SK-N-MC (cell line): ENCODE measurements around the gene FGF12.

ENCODE experiments used
- DNase-seq: peaks from one replicate; pipeline ENCODE4 v3.0.0-alpha.2; 2011; ENCODE audit warnings: low read depth, low spot score
- H3K27ac ChIP-seq: fragments of 200-600 bp; sonication (generic); 2 replicates; pipeline ENCODE4 v1.5.1; 2016; ENCODE audit warnings: mixed run types
- H3K36me3 ChIP-seq: fragments of 200-600 bp; sonication (generic); 2 replicates; pipeline ENCODE4 v1.6.1; 2017; ENCODE audit warnings: antibody characterized with exemption, low read length, mixed read lengths; ENCODE audit not compliant: insufficient read depth
- H3K4me3 ChIP-seq: fragments of 200-600 bp; sonication (generic); 2 replicates; pipeline ENCODE4 v1.5.1; 2016
- H3K9ac ChIP-seq: fragments of 200-600 bp; sonication (generic); 2 replicates; pipeline ENCODE4 v1.8.0; 2017; ENCODE audit warnings: mixed run types, mixed read lengths; ENCODE audit not compliant: insufficient read length
- H3K9me3 ChIP-seq: fragments of 200-600 bp; sonication (generic); 2 replicates; pipeline ENCODE4 v1.6.1; 2017; ENCODE audit warnings: low read depth, mild to moderate bottlenecking, antibody characterized with exemption, low read length, moderate library complexity, mixed read lengths
- EZH2 ChIP-seq: fragments of 200-600 bp; sonication (generic); IDR thresholded peaks from one replicate; pipeline ENCODE4 v1.6.1; 2017; ENCODE audit warnings: antibody characterized with exemption
- FOXP2 ChIP-seq: optimal IDR thresholded peaks from 2 replicates; pipeline ENCODE3; 2011; ENCODE audit warnings: mild to moderate bottlenecking, moderate library complexity; ENCODE audit not compliant: insufficient read depth; ENCODE audit errors: extremely low read length, control extremely low read depth
- POLR2AphosphoS5 ChIP-seq: IDR thresholded peaks from 2 replicates; pipeline ENCODE4 v1.6.1; 2012; ENCODE audit warnings: mild to moderate bottlenecking, low read depth, low read length, borderline replicate concordance

The FGF12 gene

GRCh38 chr3:192122832-192123594, 604.3 kb downstream of the FGF12 start:
- Histone ChIP-seq H3K27ac (no peak overlapping the region), H3K36me3 (no peaks in the 10 kb centered on the region), H3K4me3 (no peak overlapping the region), H3K9me3 (no peaks in the 10 kb centered on the region), H3K9ac (no peak overlapping the region)
- TF ChIP-seq POLR2AphosphoS5 (no peak), FOXP2 (no peak), EZH2 (no peak)
- DNase-seq, result no peak

- Histone ChIP-seq H3K27ac (no peak overlapping the region), H3K4me3 (no peak overlapping the region), H3K9ac (no peak overlapping the region), H3K9me3 (no peaks in the 10 kb centered on the region), H3K36me3 (no peaks in the 10 kb centered on the region)
- TF ChIP-seq EZH2, result no peak
- no peak for TF ChIP-seq FOXP2
- no peak for TF ChIP-seq POLR2AphosphoS5
- no peak for DNase-seq
Observed at GRCh38 chr3:192121923-192122322, 605.4 kb downstream of the FGF12 start.

DNA sequence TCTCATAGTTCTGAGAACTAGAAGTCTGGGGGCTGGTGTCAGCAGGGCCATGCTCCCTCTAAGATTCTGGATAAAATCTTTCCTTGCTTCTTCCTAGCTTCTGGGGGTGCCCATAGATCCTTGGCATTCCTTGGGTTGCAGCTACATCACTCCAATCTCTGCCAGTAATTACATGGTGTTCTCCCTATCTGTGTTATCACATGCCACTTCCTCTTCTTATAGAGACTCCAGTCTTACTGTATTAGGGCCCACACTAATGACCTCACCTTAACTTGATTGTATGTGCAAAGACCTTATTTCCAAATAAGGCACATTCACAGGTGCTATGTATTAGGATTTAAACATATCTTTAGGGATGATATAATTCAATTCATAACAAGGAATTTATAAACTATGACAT, 618.5 kb downstream of the FGF12 start:
- no peak overlapping the region for H3K27ac ChIP-seq
- no peaks in the 10 kb centered on the region for H3K36me3 ChIP-seq
- no peaks in the 10 kb centered on the region for H3K9me3 ChIP-seq
- no peak overlapping the region for H3K9ac ChIP-seq
- no peak overlapping the region for H3K4me3 ChIP-seq
- no peak for DNase-seq
- no peak for TF ChIP-seq FOXP2
- TF ChIP-seq EZH2, result no peak
- TF ChIP-seq POLR2AphosphoS5, result no peak

DNA sequence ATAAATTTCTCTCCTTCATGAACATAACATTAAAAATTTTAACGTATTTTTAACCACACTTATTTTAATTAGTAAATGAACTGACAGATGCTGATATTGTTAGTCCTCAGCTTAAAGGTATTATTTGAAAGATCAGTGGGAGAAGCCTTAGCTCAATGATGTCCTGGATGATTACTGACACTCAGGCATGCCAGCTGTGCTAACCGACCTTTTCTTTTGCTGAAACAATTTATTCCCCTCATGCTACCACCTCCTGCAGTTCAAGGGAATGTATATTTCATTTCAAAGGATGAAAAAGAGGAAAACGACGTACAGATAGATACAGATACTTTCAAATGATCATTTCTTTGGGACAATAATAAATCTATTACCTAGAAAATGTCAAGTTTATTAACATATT, 620.8 kb downstream of the FGF12 start:
- H3K4me3 ChIP-seq, result no peak overlapping the region
- no peaks in the 10 kb centered on the region for H3K9me3 ChIP-seq
- no peak for TF ChIP-seq POLR2AphosphoS5
- no peak for TF ChIP-seq EZH2
- TF ChIP-seq FOXP2, result no peak
- no peak for DNase-seq
- no peak overlapping the region for H3K27ac ChIP-seq
- H3K9ac ChIP-seq, result no peak overlapping the region
- no peaks in the 10 kb centered on the region for H3K36me3 ChIP-seq

GRCh38 chr3:192092388-192093005, 634.8 kb downstream of the FGF12 start:
- TF ChIP-seq POLR2AphosphoS5 (no peak), FOXP2 (no peak), EZH2 (no peak)
- H3K9me3 ChIP-seq, result no peaks in the 10 kb centered on the region
- no peaks in the 10 kb centered on the region for H3K36me3 ChIP-seq
- H3K4me3 ChIP-seq, result no peak overlapping the region
- no peak overlapping the region for H3K9ac ChIP-seq
- DNase-seq, result no peak
- no peak overlapping the region for H3K27ac ChIP-seq

- Histone ChIP-seq H3K36me3 (no peaks in the 10 kb centered on the region), H3K4me3 (no peak overlapping the region), H3K9me3 (no peaks in the 10 kb centered on the region), H3K9ac (no peak overlapping the region), H3K27ac (no peak overlapping the region)
- DNase-seq, result no peak
- TF ChIP-seq FOXP2, result no peak
Observed at GRCh38 chr3:192091831-192092230, 635.5 kb downstream of the FGF12 start.

DNA sequence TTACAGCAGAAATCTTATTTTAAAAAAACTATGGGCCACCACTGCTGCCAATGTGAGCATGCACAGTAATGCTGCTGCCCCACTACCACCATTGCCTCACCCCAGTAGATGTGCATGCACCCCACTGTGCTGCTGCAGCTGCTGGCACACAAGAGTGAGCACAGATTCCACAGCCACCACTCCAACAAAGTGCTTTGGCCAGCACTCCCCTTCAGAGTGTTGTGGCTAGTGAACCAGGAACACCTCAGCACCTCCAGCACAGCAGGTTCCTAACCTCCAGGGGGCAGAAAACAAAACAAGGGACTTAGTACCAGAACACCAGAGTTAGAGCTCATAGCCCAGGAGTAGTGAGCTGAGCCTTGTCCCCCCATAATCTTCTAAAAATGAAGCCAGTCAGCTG, 636.8 kb downstream of the FGF12 start:
- TF ChIP-seq FOXP2 (no peak), EZH2 (no peak), POLR2AphosphoS5 (no peak)
- no peak for DNase-seq
- Histone ChIP-seq H3K36me3 (no peaks in the 10 kb centered on the region), H3K9me3 (no peaks in the 10 kb centered on the region), H3K9ac (no peak overlapping the region), H3K4me3 (no peak overlapping the region), H3K27ac (no peak overlapping the region)
